Measurements from ENCODE around the gene NAA20.
"Not testable (repeated sequence)": the region's sequence is repeated elsewhere in the genome, so short reads cannot be mapped to it uniquely, and the experiment has no call there.

The NAA20 gene

DNA sequence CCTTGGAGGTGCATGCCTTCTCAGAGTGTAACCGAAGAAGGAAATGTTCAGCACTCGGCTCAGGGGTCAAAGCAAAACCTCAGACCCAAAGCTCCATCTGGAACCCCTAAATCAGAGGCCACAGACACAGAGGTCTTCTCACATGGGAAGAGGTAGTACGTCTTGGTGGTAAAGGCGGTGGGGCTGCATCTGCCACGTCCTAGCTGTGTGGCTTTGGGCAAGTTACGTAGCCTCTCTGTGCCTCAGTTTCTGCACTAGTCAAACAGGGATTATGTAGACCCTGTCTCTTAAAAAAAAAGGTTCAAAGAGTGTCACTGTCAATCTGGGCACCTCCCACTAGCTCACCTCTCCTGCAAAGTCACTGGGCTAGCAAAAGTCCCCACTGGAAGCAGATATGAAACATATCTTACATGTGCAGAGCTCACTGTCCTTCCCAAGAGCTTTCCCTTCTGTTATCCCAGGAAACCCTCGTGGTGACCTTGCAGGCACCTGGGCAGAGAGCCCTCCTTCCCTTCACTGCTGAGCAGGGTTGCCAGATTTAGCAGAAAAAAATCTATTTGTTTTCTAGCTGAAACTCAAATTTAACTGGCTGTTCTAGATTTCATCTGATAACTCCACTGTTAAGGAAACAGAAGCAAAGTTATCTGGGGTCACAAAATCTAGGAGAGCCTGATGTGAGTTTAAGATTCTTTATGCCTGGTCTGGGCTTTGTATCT, 18.0 kb upstream of the NAA20 start:
- TF ChIP-seq, protein P1, sequence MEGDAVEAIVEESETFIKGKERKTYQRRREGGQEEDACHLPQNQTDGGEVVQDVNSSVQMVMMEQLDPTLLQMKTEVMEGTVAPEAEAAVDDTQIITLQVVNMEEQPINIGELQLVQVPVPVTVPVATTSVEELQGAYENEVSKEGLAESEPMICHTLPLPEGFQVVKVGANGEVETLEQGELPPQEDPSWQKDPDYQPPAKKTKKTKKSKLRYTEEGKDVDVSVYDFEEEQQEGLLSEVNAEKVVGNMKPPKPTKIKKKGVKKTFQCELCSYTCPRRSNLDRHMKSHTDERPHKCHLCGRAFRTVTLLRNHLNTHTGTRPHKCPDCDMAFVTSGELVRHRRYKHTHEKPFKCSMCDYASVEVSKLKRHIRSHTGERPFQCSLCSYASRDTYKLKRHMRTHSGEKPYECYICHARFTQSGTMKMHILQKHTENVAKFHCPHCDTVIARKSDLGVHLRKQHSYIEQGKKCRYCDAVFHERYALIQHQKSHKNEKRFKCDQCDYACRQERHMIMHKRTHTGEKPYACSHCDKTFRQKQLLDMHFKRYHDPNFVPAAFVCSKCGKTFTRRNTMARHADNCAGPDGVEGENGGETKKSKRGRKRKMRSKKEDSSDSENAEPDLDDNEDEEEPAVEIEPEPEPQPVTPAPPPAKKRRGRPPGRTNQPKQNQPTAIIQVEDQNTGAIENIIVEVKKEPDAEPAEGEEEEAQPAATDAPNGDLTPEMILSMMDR (IDR thresholded peaks at IDR 0.05; ENCODE audit: insufficient read depth, low read length, missing control alignments): no peak
- no peak for DNase-seq (ENCODE audit: low read depth, low spot score)
- no peak overlapping the region for H3K4me3 ChIP-seq (ENCODE audit: low read depth, low read length)
- CTCF ChIA-PET: interaction anchor here (0.9 to 4.2 kb wide), 8 partner anchors 10 to 311 kb away, joined by 3 to 38 read pairs (median 4); partner anchors contain the start of gene NAA20
- POLR2A ChIA-PET: no interaction called here

DNA sequence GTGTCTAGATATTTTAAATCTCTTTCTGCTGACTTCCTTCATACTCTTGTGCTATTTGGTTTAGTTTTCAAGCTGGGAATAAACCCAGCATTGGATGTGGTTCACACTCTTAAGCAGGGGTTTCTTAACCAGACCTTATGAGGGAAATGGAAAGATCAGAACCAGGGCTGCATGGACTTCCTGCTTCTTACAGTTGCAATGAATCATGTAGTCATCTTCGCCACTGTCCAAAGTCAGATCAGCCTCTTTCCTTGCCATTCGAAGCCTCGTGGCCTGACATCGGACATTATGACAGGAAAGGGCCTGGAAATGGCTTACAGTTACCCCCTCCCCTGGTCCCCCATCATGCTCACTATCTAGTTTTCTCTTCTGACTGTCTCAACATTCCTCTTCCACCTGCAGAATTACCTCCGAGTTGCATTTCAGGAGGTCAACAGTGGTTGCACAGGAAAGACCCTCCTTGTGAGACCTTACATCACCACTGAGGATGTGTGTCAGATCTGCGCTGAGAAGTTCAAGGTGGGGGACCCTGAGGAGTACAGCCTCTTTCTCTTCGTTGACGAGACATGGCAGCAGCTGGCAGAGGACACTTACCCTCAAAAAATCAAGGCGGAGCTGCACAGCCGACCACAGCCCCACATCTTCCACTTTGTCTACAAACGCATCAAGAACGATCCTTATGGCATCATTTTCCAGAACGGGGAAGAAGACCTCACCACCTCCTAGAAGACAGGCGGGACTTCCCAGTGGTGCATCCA, 16.8 kb upstream of the NAA20 start:
- ChIA-PET POLR2A (no interaction called here), CTCF (interaction anchor here (0.9 to 3.7 kb wide), 3 partner anchors 8 to 301 kb away, joined by 4 to 23 read pairs (median 4); no protein-coding TSS in a partner anchor)
- TF ChIP-seq, protein P1 (IDR thresholded peaks at IDR 0.05; ENCODE audit: insufficient read depth, low read length, missing control alignments): no peak
- no peak for DNase-seq (ENCODE audit: low read depth, low spot score)
- no peak overlapping the region for H3K4me3 ChIP-seq (ENCODE audit: low read depth, low read length)

DNA sequence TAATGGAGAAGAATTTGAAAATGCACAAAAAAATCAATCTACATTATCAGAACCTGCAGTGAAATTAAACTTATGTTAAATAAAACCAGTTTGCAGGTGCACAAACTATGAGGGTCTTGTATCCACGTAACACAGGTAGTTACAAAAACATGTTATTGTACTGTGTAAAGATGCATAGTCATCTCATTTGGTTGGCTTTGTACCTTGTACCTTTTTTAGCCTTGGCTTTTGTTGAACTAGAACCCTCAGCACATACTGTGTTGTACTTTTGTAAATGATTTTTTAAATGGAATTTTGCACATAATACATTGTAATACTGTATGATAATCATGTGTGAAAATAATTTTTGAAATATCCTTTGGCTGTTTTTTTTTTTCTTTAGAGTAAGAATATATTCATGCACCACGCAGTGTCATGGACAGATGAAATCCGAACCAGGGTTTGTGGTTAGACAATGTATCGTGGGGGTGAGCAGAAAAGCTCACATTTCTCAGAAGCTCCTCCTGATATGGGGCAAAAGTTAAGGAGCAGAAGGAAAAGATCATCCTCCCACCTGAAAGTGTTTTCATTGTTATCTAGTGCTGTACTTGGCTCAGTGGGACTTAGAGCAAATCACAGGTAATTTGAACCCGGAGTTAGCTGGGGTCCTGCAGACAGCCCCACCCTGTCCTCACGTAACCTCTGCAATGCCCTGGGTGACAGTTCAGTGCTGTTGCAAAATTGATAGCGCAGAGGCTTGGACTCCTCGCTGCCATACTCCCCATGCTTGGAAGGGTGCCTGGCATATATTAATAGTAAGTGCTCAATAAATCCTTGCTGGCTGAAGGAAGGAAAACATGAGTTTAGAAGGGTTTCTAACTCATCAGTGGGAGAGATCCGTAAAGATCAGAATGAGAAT, 14.8 kb upstream of the NAA20 start:
- H3K4me3 ChIP-seq (ENCODE audit: low read depth, low read length): no peak overlapping the region
- ChIA-PET CTCF (interaction anchor here (1.1 to 2.0 kb wide), 3 partner anchors 8 to 15 kb away, joined by 4 to 8 read pairs (median 4); partner anchors contain the start of gene NAA20), POLR2A (no interaction called here)
- DNase-seq (ENCODE audit: low read depth, low spot score): no peak
- TF ChIP-seq, protein P1 (IDR thresholded peaks at IDR 0.05; ENCODE audit: insufficient read depth, low read length, missing control alignments): no peak

DNA sequence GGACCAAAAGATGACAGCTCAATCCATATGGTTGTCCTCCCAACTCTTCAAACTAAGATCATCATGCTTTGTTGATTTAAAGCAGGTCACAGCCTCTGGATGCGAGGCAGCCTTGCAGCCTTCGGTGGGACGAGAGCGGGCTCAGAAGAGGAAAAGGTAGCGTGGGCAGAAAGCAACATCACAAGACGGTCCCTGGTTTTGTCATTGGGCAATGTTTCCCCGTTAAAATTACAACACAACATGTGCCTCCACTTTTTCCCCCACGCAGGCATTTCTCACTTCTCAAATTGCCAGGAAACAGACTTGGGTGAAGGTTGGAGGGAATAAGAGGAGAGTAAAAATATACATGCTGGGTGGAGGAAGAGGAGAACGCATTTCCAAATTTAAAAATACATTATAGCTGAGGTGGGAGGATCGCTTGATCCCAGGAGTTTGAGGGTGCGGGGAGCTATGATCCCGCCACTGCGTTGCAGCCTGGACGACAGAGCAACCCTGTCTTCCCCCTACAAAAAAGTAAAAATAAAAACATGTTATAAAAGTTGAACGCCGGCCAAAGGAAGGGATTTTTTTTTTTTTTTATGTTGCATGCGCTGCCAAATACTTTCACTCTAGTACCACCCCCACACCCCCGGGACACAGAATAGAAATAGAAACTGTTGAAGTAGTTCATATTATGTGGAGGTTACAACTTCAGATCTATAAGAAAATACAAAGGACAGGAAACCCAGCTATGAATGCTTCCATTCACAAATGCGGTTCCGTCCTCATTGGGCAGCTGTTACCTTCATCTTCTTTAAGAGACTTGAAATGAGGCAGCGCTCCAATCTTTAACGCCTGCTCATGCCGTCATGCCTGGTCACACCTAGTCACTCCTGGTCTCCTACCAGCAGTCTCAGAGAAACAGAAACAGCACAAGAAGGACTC, 13.9 kb upstream of the NAA20 start:
- no peak overlapping the region for H3K4me3 ChIP-seq (ENCODE audit: low read depth, low read length)
- TF ChIP-seq, protein P1 (IDR thresholded peaks at IDR 0.05; ENCODE audit: insufficient read depth, low read length, missing control alignments): no peak
- ChIA-PET POLR2A (no interaction called here), CTCF (interaction anchor here (1.1 to 2.9 kb wide), 5 partner anchors 9 to 219 kb away, joined by 4 to 16 read pairs (median 8); partner anchors contain the start of gene NAA20)
- no peak for DNase-seq (ENCODE audit: low read depth, low spot score)

DNA sequence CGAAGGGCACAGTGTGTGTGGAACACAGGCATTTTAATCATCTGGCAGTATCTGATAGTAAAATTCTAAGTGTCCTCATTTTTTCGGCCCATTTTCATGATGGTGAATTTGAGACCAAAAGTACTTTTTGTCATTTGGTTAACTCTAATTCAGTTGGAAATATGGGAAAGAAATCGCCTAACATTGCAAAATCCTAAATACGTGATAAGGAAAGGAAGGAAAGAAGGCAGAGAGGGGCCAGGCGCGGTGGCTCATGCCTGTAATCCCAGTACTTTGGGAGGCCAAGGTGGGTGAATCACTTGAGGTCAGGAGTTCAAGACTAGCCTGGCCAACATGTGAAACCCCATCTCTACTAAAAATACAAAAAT, 13.2 kb upstream of the NAA20 start:
- CTCF ChIA-PET: interaction anchor here (0.8 to 2.9 kb wide), 4 partner anchors 10 to 219 kb away, joined by 3 to 16 read pairs (median 10); partner anchors contain the start of gene NAA20
- H3K4me3 ChIP-seq (ENCODE audit: low read depth, low read length); POLR2A ChIA-PET; DNase-seq (ENCODE audit: low read depth, low spot score): not testable (repeated sequence)

All from AG04449 (cell line).